OCI-LY1 (cell line): ENCODE data around the gene RPL36AL.

Experiments
- H2AFZ ChIP-seq: fragments of 200-600 bp; sonication (generic), shearing (Covaris generic); 2 replicates; pipeline ENCODE4 v1.6.0; 2014; ENCODE audit warnings: antibody characterized with exemption, mild to moderate bottlenecking, low read length
- H3F3A ChIP-seq: fragments of 200-600 bp; sonication (generic), shearing (Covaris generic); 2 replicates; pipeline ENCODE4 v1.6.0; 2014; ENCODE audit warnings: mild to moderate bottlenecking, antibody characterized with exemption, low read length, moderate library complexity; ENCODE audit not compliant: insufficient read depth
- H3K27ac ChIP-seq: fragments of 200-600 bp; sonication (generic); 2 replicates; pipeline ENCODE4 v1.5.1; 2014; ENCODE audit warnings: low read length, mixed run types, mild to moderate bottlenecking, low read depth; ENCODE audit not compliant: poor library complexity, severe bottlenecking
- H3K27me3 ChIP-seq: fragments of 200-600 bp; sonication (generic); 2 replicates; pipeline ENCODE4 v1.6.0; 2014; ENCODE audit warnings: antibody characterized with exemption, mild to moderate bottlenecking, low read length, moderate library complexity; ENCODE audit not compliant: insufficient read depth
- H3K36me3 ChIP-seq: fragments of 200-600 bp; sonication (generic); 2 replicates; pipeline ENCODE4 v1.6.1; 2014; ENCODE audit warnings: mild to moderate bottlenecking, antibody characterized with exemption, low read length, moderate library complexity, mixed read lengths; ENCODE audit not compliant: insufficient read depth
- H3K4me1 ChIP-seq: fragments of 200-600 bp; sonication (generic); 2 replicates; pipeline ENCODE4 v1.5.1; 2014; ENCODE audit warnings: mild to moderate bottlenecking, low read length, moderate library complexity; ENCODE audit not compliant: insufficient read depth, severe bottlenecking
- H3K4me2 ChIP-seq: fragments of 200-600 bp; sonication (generic), shearing (Covaris generic); 2 replicates; pipeline ENCODE4 v1.6.1; 2014; ENCODE audit warnings: low read length
- H3K4me3 ChIP-seq: fragments of 200-600 bp; sonication (generic); 2 replicates; pipeline ENCODE4 v1.5.1; 2014; ENCODE audit warnings: low read length, low read depth, mild to moderate bottlenecking, mixed read lengths; ENCODE audit not compliant: poor library complexity, severe bottlenecking
- H3K79me2 ChIP-seq: fragments of 200-600 bp; shearing (Covaris generic); 2 replicates; pipeline ENCODE4 v1.6.1; 2016; ENCODE audit warnings: mixed run types, low read length, mixed read lengths; ENCODE audit not compliant: insufficient read depth
- H3K9ac ChIP-seq: fragments of 200-600 bp; sonication (generic), shearing (Covaris generic); 2 replicates; pipeline ENCODE4 v1.6.1; 2014; ENCODE audit warnings: mild to moderate bottlenecking, low read length, mixed read lengths
- H3K9me2 ChIP-seq: fragments of 200-600 bp; sonication (generic), shearing (Covaris generic); 2 replicates; pipeline ENCODE4 v1.6.1; 2014; ENCODE audit warnings: low read depth, mild to moderate bottlenecking, low read length, mixed read lengths
- H3K9me3 ChIP-seq: fragments of 200-600 bp; shearing (Covaris generic); 2 replicates; pipeline ENCODE4 v1.6.1; 2014; ENCODE audit warnings: low read length, mixed read lengths
- H4K20me1 ChIP-seq: fragments of 200-600 bp; sonication (generic), shearing (Covaris generic); 2 replicates; pipeline ENCODE4 v1.6.0; 2016; ENCODE audit warnings: mild to moderate bottlenecking, low read length; ENCODE audit not compliant: insufficient read depth
- CTCF ChIP-seq: fragments of 200-600 bp; sonication (generic), shearing (Covaris generic); IDR thresholded peaks from 2 replicates; pipeline ENCODE4 v1.5.1; 2017; ENCODE audit warnings: mild to moderate bottlenecking, antibody characterized with exemption, low read length, moderate library complexity, mixed read lengths
- EZH2 ChIP-seq: fragments of 200-600 bp; sonication (generic), shearing (Covaris generic); IDR thresholded peaks from 2 replicates; pipeline ENCODE4 v1.8.0; 2017; ENCODE audit warnings: borderline replicate concordance, mixed run types, mild to moderate bottlenecking, antibody characterized with exemption, low read length, moderate library complexity, mixed read lengths

RPL36AL gene

GRCh38 chr14:49623941-49624839 is 3.8 kb upstream of the RPL36AL start:
- Histone ChIP-seq H3K9me2 (no peaks in the 10 kb centered on the region), H3K79me2 (peaks cover 43% of the 10 kb centered on the region), H3K4me3 (peak overlapping the region; percentile 85), H3K4me1 (peaks cover 44% of the 10 kb centered on the region), H3K27me3 (no peaks in the 10 kb centered on the region), H4K20me1 (no peaks in the 10 kb centered on the region), H3K9me3 (no peaks in the 10 kb centered on the region), H3F3A (peaks cover 12% of the 10 kb centered on the region; the same call in 1 of the 2 replicates), H3K9ac (no peak overlapping the region; the same call in 1 of the 2 replicates), H3K36me3 (peaks cover 44% of the 10 kb centered on the region; the same call in 1 of the 2 replicates), H2AFZ (no peak overlapping the region), H3K4me2 (peak overlapping the region; percentile 94), H3K27ac (peak overlapping the region; percentile 47)
- TF ChIP-seq EZH2 = no peak
- no peak for TF ChIP-seq CTCF

GRCh38 chr14:49623387-49623786 is 3.0 kb upstream of the RPL36AL start:
- Histone ChIP-seq H3K9me3 (no peaks in the 10 kb centered on the region), H2AFZ (no peak overlapping the region), H3K79me2 (peaks cover 49% of the 10 kb centered on the region), H3K9ac (peak overlapping the region; percentile 91), H3K27me3 (no peaks in the 10 kb centered on the region), H3K27ac (peak overlapping the region; percentile 47), H3F3A (peaks cover 12% of the 10 kb centered on the region; the same call in 1 of the 2 replicates), H3K36me3 (peaks cover 52% of the 10 kb centered on the region), H3K9me2 (no peaks in the 10 kb centered on the region), H4K20me1 (no peaks in the 10 kb centered on the region), H3K4me3 (peak overlapping the region; percentile 85), H3K4me2 (peak overlapping the region; percentile 94), H3K4me1 (peaks cover 44% of the 10 kb centered on the region)
- TF ChIP-seq CTCF (no peak), EZH2 (no peak)

DNA sequence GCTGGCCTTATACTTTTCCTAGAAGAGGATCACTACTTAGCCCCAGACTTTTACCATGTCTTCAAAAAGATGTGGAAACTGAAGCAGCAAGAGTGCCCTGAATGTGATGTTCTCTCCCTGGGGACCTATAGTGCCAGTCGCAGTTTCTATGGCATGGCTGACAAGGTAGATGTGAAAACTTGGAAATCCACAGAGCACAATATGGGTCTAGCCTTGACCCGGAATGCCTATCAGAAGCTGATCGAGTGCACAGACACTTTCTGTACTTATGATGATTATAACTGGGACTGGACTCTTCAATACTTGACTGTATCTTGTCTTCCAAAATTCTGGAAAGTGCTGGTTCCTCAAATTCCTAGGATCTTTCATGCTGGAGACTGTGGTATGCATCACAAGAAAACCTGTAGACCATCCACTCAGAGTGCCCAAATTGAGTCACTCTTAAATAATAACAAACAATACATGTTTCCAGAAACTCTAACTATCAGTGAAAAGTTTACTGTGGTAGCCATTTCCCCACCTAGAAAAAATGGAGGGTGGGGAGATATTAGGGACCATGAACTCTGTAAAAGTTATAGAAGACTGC is 1.7 kb upstream of the RPL36AL start:
- peak overlapping the region; percentile 94 for H3K4me2 ChIP-seq
- no peaks in the 10 kb centered on the region for H3K9me3 ChIP-seq
- no peaks in the 10 kb centered on the region for H3K9me2 ChIP-seq
- H3K27ac ChIP-seq = no peak overlapping the region
- no peak overlapping the region for H2AFZ ChIP-seq
- peak overlapping the region; percentile 91 for H3K9ac ChIP-seq
- H3K36me3 ChIP-seq = peaks cover 57% of the 10 kb centered on the region
- H4K20me1 ChIP-seq = no peaks in the 10 kb centered on the region
- H3K79me2 ChIP-seq = peaks cover 55% of the 10 kb centered on the region
- peaks cover 10% of the 10 kb centered on the region; the same call in 1 of the 2 replicates for H3F3A ChIP-seq
- no peaks in the 10 kb centered on the region for H3K27me3 ChIP-seq
- no peak for TF ChIP-seq EZH2
- H3K4me3 ChIP-seq = peak overlapping the region; percentile 85
- H3K4me1 ChIP-seq = peaks cover 48% of the 10 kb centered on the region
